Neuronal stem cell (in vitro differentiated cells): ENCODE measurements around the gene PARD3B.

Experiments used
- DNase-seq: peaks from one replicate; pipeline ENCODE4 v3.0.0-alpha.2; 2013; ENCODE audit warnings: low spot score
- H2AFZ ChIP-seq: one replicate; pipeline ENCODE4 v1.6.1; 2013; ENCODE audit warnings: mild to moderate bottlenecking, low read length, inconsistent platforms
- H2AK5ac ChIP-seq: 2 replicates; pipeline ENCODE4 v1.6.1; 2013; ENCODE audit warnings: low read depth, mild to moderate bottlenecking, inconsistent platforms, low read length, moderate library complexity, mixed read lengths
- H2BK120ac ChIP-seq: 2 replicates; pipeline ENCODE4 v1.6.1; 2013; ENCODE audit warnings: low read depth, mild to moderate bottlenecking, inconsistent platforms, low read length, moderate library complexity, mixed read lengths
- H2BK12ac ChIP-seq: one replicate; pipeline ENCODE4 v1.6.1; 2013; ENCODE audit warnings: low read length, inconsistent platforms
- H2BK15ac ChIP-seq: 2 replicates; pipeline ENCODE4 v1.6.1; 2013; ENCODE audit warnings: mild to moderate bottlenecking, low read length, inconsistent platforms, mixed read lengths
- H2BK5ac ChIP-seq: one replicate; pipeline ENCODE4 v1.6.1; 2013; ENCODE audit warnings: inconsistent platforms, mild to moderate bottlenecking, low read length, moderate library complexity
- H3K14ac ChIP-seq: one replicate; pipeline ENCODE4 v1.6.1; 2013; ENCODE audit warnings: low read length, inconsistent platforms
- H3K18ac ChIP-seq: 2 replicates; pipeline ENCODE4 v1.6.1; 2013; ENCODE audit warnings: low read length, inconsistent platforms
- H3K23ac ChIP-seq: 2 replicates; pipeline ENCODE4 v1.6.1; 2013; ENCODE audit warnings: low read depth, mild to moderate bottlenecking, mixed read lengths, low read length, inconsistent platforms; ENCODE audit not compliant: poor library complexity
- H3K27ac ChIP-seq: replicated peaks from 3 replicates; pipeline ENCODE4 v1.5.1; 2013; ENCODE audit warnings: low read length, inconsistent platforms
- H3K27me3 ChIP-seq, 3 experiments: 2 replicates each; pipeline ENCODE4 v1.6.1; 2013; ENCODE audit warnings: low read length in 3 of 3, mild to moderate bottlenecking in 2 of 3, inconsistent platforms in 1 of 3, low read depth in 1 of 3, mixed read lengths in 1 of 3, moderate library complexity in 1 of 3; ENCODE audit not compliant: control insufficient read depth in 3 of 3, insufficient read depth in 3 of 3
- H3K36me3 ChIP-seq, 2 donors: replicated peaks in 1 of 2; 2 replicates each; pipeline ENCODE4 v1.6.1; 2013; ENCODE audit warnings: low read length in 2 of 2; ENCODE audit not compliant: control insufficient read depth in 2 of 2, insufficient read depth in 2 of 2
- H3K4ac ChIP-seq: 2 replicates; pipeline ENCODE4 v1.6.1; 2013; ENCODE audit warnings: inconsistent platforms, mild to moderate bottlenecking, low read length, moderate library complexity
- H3K4me1 ChIP-seq, 2 donors: 1 replicate in 1 of 2; 2 replicates in 1 of 2; pipeline ENCODE4 v1.6.1; 2013; ENCODE audit warnings: low read length in 2 of 2, low read depth in 1 of 2; ENCODE audit not compliant: control insufficient read depth in 2 of 2, insufficient read depth in 1 of 2
- H3K4me2 ChIP-seq: one replicate; pipeline ENCODE4 v1.6.1; 2013; ENCODE audit warnings: mild to moderate bottlenecking, low read length, inconsistent platforms; ENCODE audit not compliant: insufficient read depth, poor library complexity, severe bottlenecking
- H3K4me3 ChIP-seq, 2 donors: 2 replicates each; pipeline ENCODE4 v1.5.1; 2013; ENCODE audit warnings: low read length in 2 of 2, mild to moderate bottlenecking in 2 of 2, inconsistent platforms in 1 of 2, moderate library complexity in 1 of 2
- H3K79me1 ChIP-seq: one replicate; pipeline ENCODE4 v1.6.1; 2013; ENCODE audit warnings: low read depth, mild to moderate bottlenecking, inconsistent platforms, low read length, moderate library complexity
- H3K9ac ChIP-seq: one replicate; pipeline ENCODE4 v1.6.1; 2013; ENCODE audit warnings: mild to moderate bottlenecking, low read depth, low read length, inconsistent platforms; ENCODE audit not compliant: poor library complexity
- H3K9me3 ChIP-seq, 2 donors: replicated peaks in 1 of 2; 2 replicates each; pipeline versions ENCODE3 to v1.6.1; 2013; ENCODE audit warnings: low read length in 2 of 2, mild to moderate bottlenecking in 2 of 2, inconsistent platforms in 1 of 2, low read depth in 1 of 2, mixed read lengths in 1 of 2, moderate library complexity in 1 of 2; ENCODE audit not compliant: control insufficient read depth in 2 of 2, insufficient read depth in 1 of 2
- H4K8ac ChIP-seq: one replicate; pipeline ENCODE4 v1.6.1; 2013; ENCODE audit warnings: low read depth, mild to moderate bottlenecking, inconsistent platforms, low read length, moderate library complexity
- H4K91ac ChIP-seq: one replicate; pipeline ENCODE4 v1.6.1; 2013; ENCODE audit warnings: low read length, low read depth, mild to moderate bottlenecking, inconsistent platforms; ENCODE audit not compliant: poor library complexity
- WGBS, 2 donors: extraction: QIAGEN DNeasy Blood & Tissue Kit; methylation state at CpG; one replicate each; pipeline ENCODE4 v1.1.7; 2013; ENCODE audit warnings: missing lambda C conversion rate in 2 of 2, mixed read lengths in 1 of 2; ENCODE audit not compliant: insufficient read length in 2 of 2, insufficient replicate concordance in 1 of 2; ENCODE audit errors: extremely low coverage in 2 of 2; 5-methylcytosine and 5-hydroxymethylcytosine counted together

Gene PARD3B

DNA sequence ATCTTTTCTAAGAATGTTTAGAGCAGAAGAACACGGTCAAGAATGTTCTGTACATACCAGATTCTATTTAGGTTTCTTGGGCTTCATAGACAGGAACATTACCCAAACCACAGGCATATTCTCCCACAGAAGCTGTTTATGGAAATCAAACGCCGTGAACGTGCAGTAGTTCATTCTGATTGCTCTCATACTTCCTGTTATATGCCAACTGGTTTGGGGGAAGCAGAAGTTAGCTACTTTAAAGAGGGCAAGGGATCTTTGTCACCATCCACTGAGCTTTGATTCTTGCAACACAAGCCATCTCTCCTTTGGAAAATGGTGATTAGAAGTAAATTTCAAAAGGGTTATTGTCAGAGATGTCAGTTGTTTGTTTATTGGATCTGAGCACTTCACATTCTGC is 954.8 kb downstream of the PARD3B start:
- Histone ChIP-seq H3K4me1 (peaks cover 2 to 13% of the 10 kb centered on the region in 2 donors), H3K14ac (no peak overlapping the region), H4K8ac (no peak overlapping the region), H3K27ac (no peak overlapping the region), H3K36me3 (peaks cover 0 to 3% of the 10 kb centered on the region in 2 donors), H3K27me3 (no peaks in the 10 kb centered on the region), H2BK12ac (no peak overlapping the region), H3K9me3 (peaks cover 0 to 4% of the 10 kb centered on the region in 2 donors), H2BK120ac (no peak overlapping the region), H3K79me1 (no peaks in the 10 kb centered on the region), H3K23ac (no peak overlapping the region), H4K91ac (no peak overlapping the region), H3K9ac (no peak overlapping the region), H2BK15ac (no peak overlapping the region), H3K4me3 (no peak overlapping the region), H2AFZ (no peak overlapping the region), H3K4me2 (no peak overlapping the region), H2BK5ac (no peak overlapping the region), H3K18ac (no peak overlapping the region), H2AK5ac (no peak overlapping the region), H3K4ac (no peak overlapping the region)
- no peak for DNase-seq
- no CpG with 5 or more reads among the region's 4 CpGs for WGBS, 2 donors

DNA sequence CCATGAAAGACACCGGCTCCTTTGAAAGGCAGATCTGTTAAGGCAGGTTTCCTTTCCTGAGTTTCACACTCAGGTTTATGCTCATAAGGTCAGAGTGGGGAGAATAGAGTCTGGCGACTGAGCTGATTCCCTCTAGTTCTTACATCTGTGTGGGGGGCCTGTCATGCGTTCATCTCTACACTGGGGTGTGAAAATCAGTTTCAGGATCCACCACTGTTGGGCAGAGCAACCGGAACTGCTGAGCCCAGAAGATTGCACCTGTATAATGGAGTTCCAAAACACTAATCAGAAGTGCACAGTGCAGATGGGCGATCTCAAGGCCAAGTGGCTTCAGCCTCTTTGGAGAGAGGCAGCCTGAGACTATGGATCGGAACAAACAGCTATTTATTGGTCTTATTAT is 955.7 kb downstream of the PARD3B start:
- Histone ChIP-seq H3K36me3 (peaks cover 0 to 3% of the 10 kb centered on the region in 2 donors), H3K23ac (no peak overlapping the region), H2AFZ (no peak overlapping the region), H2BK12ac (no peak overlapping the region), H3K9me3 (peaks cover 0 to 4% of the 10 kb centered on the region in 2 donors), H3K4me2 (no peak overlapping the region), H3K27ac (no peak overlapping the region), H3K4me3 (no peak overlapping the region), H2BK5ac (no peak overlapping the region), H2BK15ac (no peak overlapping the region), H4K91ac (no peak overlapping the region), H3K14ac (no peak overlapping the region), H3K79me1 (no peaks in the 10 kb centered on the region), H2AK5ac (no peak overlapping the region), H3K4ac (no peak overlapping the region), H2BK120ac (no peak overlapping the region), H3K18ac (no peak overlapping the region), H3K9ac (no peak overlapping the region), H4K8ac (no peak overlapping the region), H3K4me1 (peaks cover 2 to 6% of the 10 kb centered on the region in 2 donors), H3K27me3 (no peaks in the 10 kb centered on the region)
- DNase-seq: no peak
- no CpG with 5 or more reads among the region's 6 CpGs for WGBS, 2 donors

DNA sequence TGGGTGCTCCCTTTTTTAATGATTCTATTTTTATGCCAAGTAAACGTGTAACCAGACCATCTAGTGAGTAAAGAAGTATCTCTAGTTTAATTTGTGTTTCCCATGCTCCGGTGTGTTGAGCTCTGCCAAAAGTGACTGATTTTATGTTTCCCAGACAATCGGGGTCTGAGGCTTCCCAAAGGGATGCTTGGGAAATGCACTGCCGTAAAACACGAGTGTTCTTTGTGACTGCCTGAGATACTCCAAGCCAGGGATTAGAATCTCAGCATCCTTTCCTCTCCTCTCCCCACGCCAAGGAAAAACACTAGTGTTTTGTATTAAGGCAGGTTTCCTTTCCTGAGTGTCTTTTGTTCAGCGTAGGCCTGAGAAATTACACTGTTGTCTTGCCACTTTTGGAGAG is 956.6 kb downstream of the PARD3B start:
- H3K9ac ChIP-seq: no peak overlapping the region
- no peak overlapping the region for H3K4ac ChIP-seq
- no peak overlapping the region for H3K23ac ChIP-seq
- H2BK12ac ChIP-seq: no peak overlapping the region
- no peak overlapping the region for H3K14ac ChIP-seq
- no peak overlapping the region for H3K27ac ChIP-seq
- no peak overlapping the region for H4K8ac ChIP-seq
- no CpG with 5 or more reads among the region's 7 CpGs for WGBS, 2 donors
- no peak for DNase-seq
- no peak overlapping the region for H2BK120ac ChIP-seq
- no peak overlapping the region for H2AK5ac ChIP-seq
- peaks cover 0 to 3% of the 10 kb centered on the region in 2 donors for H3K36me3 ChIP-seq
- no peak overlapping the region for H2AFZ ChIP-seq
- H3K27me3 ChIP-seq: no peaks in the 10 kb centered on the region
- no peak overlapping the region for H3K4me3 ChIP-seq
- no peaks in the 10 kb centered on the region for H3K79me1 ChIP-seq
- no peak overlapping the region for H3K18ac ChIP-seq
- H4K91ac ChIP-seq: no peak overlapping the region
- H2BK5ac ChIP-seq: no peak overlapping the region
- H2BK15ac ChIP-seq: no peak overlapping the region
- peaks cover under 1 to 4% of the 10 kb centered on the region in 2 donors for H3K4me1 ChIP-seq
- H3K9me3 ChIP-seq: peaks cover 0 to 4% of the 10 kb centered on the region in 2 donors
- no peak overlapping the region for H3K4me2 ChIP-seq

DNA sequence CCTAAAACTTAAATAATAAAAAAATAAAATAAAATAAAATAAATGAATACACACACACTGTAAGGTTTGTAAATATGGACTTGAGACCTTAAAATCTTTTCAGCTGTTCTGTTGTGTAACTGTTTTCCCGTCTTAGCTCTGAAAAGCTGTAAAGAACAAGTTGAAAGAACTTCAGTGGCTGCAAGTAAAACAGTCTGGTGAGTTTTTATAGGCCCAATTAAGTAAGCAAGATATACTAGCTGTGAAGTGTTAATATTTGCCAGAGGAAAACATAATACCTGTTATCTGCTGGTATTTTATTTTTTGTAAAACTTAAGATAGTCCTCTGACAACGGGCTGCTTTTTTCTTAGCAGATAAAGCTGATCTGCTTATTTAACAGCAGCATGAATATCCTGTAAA is 960.1 kb downstream of the PARD3B start:
- no peaks in the 10 kb centered on the region for H3K79me1 ChIP-seq
- H3K4me3 ChIP-seq: no peak overlapping the region
- H2AK5ac ChIP-seq: no peak overlapping the region
- H2BK5ac ChIP-seq: no peak overlapping the region
- no peak overlapping the region for H3K18ac ChIP-seq
- no peak overlapping the region for H2BK15ac ChIP-seq
- no peak overlapping the region for H3K14ac ChIP-seq
- no peaks in the 10 kb centered on the region for H3K36me3 ChIP-seq
- no peak overlapping the region for H3K27ac ChIP-seq
- DNase-seq: no peak
- H2BK12ac ChIP-seq: no peak overlapping the region
- no peak overlapping the region for H2BK120ac ChIP-seq
- no peak overlapping the region for H3K23ac ChIP-seq
- no peak overlapping the region for H4K91ac ChIP-seq
- H4K8ac ChIP-seq: no peak overlapping the region
- no CpG with 5 or more reads among the region's 2 CpGs for WGBS, 2 donors
- H3K9me3 ChIP-seq: no peaks in the 10 kb centered on the region
- no peak overlapping the region for H3K4ac ChIP-seq
- no peak overlapping the region for H3K9ac ChIP-seq
- peaks cover 3 to 5% of the 10 kb centered on the region in 2 donors for H3K4me1 ChIP-seq
- H2AFZ ChIP-seq: no peak overlapping the region
- no peak overlapping the region for H3K4me2 ChIP-seq
- no peaks in the 10 kb centered on the region for H3K27me3 ChIP-seq
